Pancreas (tissue), 10 donors: ENCODE results near the gene INPP5K. TPM values are rescaled to one million over a fixed set of nuclear protein-coding genes. Genes with fewer than 3 reads are reported as not detected.

ENCODE experiments used
- ATAC-seq, 4 donors: fragments of 200-7000 bp; cut with Tn5 transposase; one replicate each; pipeline versions ENCODE4 v1.8.0 to v1.9.1; 2020; ENCODE audit warnings: mild to moderate bottlenecking in 4 of 4, moderate library complexity in 4 of 4
- DNase-seq, 6 donors: peaks; one replicate each; pipeline ENCODE4 v3.0.0-alpha.2; 2020
- FAIRE-seq: peaks from 2 replicates; lab custom pipeline; 2012; peaks lifted over from hg19 to GRCh38; lab: Jason Lieb, UNC
- H3K27ac ChIP-seq, 4 donors: fragments of 200-600 bp; sonication (generic); 1 replicate in 3 of 4; 2 replicates in 1 of 4; pipeline versions ENCODE4 v1.5.0 to v1.8.0; 2020
- H3K27me3 ChIP-seq, 4 donors: fragments of 200-600 bp; one replicate each; pipeline ENCODE4 v1.8.0; 2021
- H3K36me3 ChIP-seq, 3 donors: fragments of 200-600 bp; sonication (generic) in 1 of 3; one replicate each; pipeline versions ENCODE4 v1.5.0 to v1.8.0; 2020 to 2021
- H3K4me1 ChIP-seq, 3 donors: fragments of 200-600 bp; one replicate each; pipeline ENCODE4 v1.8.0; 2021
- H3K4me3 ChIP-seq, 4 donors: fragments of 200-600 bp; sonication (generic) in 2 of 4; one replicate each; pipeline versions ENCODE4 v1.5.0 to v1.8.0; 2020 to 2021
- H3K9me3 ChIP-seq, 4 donors: fragments of 200-600 bp; one replicate each; pipeline ENCODE4 v1.8.0; 2021
- CTCF ChIP-seq, 4 donors: fragments of 200-600 bp; sonication (generic) in 3 of 4; IDR thresholded peaks; one replicate each; pipeline versions ENCODE4 v1.5.0 to v1.8.0; 2021; ENCODE audit warnings: antibody characterized with exemption in 4 of 4
- WGBS, 2 donors: extraction: QIAGEN DNeasy Blood & Tissue Kit; methylation state at CpG; one replicate each; pipeline ENCODE4 v1.1.7; 2013; 5-methylcytosine and 5-hydroxymethylcytosine counted together
- intact Hi-C, 3 donors: fragments of 100-400 bp; cut with DNase I; formaldehyde crosslinking; loops; one replicate each; pipeline versions ENCODE4 v1.11.1 to v1.14.2; 2022
- polyA plus RNA-seq, 2 donors: library from polyadenylated mRNA; stranded (reverse); fragments of 200-250 nt; gene quantifications; one replicate each; pipeline ENCODE4 v1.2.3, GENCODE V29; 2013
- total RNA-seq, 6 donors: library from RNA; stranded (reverse); fragmentation: NEBNext Ultra II Directional in 4 of 6; extraction: Animal tissue kit (Norgen Biotek cat#: 25700) in 4 of 6; gene quantifications; one replicate each; pipeline versions ENCODE4 v1.2.1 to v1.2.4, GENCODE V29; 2021 to 2023
- donor health status: healthy with polysubstance abuse.
- donor health status: DM: no; HTN: no; CAD: no; lungs with moderate emphysema.
- donor health status: DM: no; HTN: no; CAD: no.
- donor health status: control.
- donor health status: control.
- donor health status: Bipolar disorder and iron deficiency.
- donor health status: DM: yes; HTN: yes; CAD: no.
- donor health status: DM: no; HTN: no; CAD: no.
- donor health status: DM: no; HTN: no; CAD: no.
- donor health status: DM: yes; HTN: yes; CAD: no.

The INPP5K gene
- total and polyA plus RNA-seq, 8 donors, result 13.2 to 24.4 (median 17.8) TPM

- no peak for DNase-seq
- FAIRE-seq, result no peak
- no peak overlapping the region for H3K4me3 ChIP-seq
- no peak for TF ChIP-seq CTCF (IDR thresholded peaks at IDR 0.05)
- intact Hi-C loops, result no loop called here
- H3K27me3 ChIP-seq, result no peaks in the 10 kb centered on the region
- WGBS, 2 donors, result 92 to 95% methylated on average over 6 of the region's 6 CpGs
- H3K36me3 ChIP-seq, result peaks cover 0 to 23% (median 8%) of the 10 kb centered on the region in 3 donors
- H3K27ac ChIP-seq, result no peak overlapping the region
- no peak for ATAC-seq
- no peaks in the 10 kb centered on the region for H3K9me3 ChIP-seq
- H3K4me1 ChIP-seq, result no peaks in the 10 kb centered on the region
These were observed 30.0 kb upstream of the INPP5K start for GRCh38 chr17:1546292-1546922.

GRCh38 chr17:1545618-1546017 lies 29.2 kb upstream of the INPP5K start:
- H3K4me3 ChIP-seq, result no peak overlapping the region
- H3K9me3 ChIP-seq, result no peaks in the 10 kb centered on the region
- FAIRE-seq (no peak), ATAC-seq (no peak), DNase-seq (no peak)
- TF ChIP-seq CTCF (IDR thresholded peaks at IDR 0.05), result no peak
- H3K36me3 ChIP-seq, result peaks cover 0 to 24% (median 12%) of the 10 kb centered on the region in 3 donors
- 85 to 94% methylated on average over 9 of the region's 9 CpGs for WGBS, 2 donors
- intact Hi-C loops, result no loop called here
- H3K27me3 ChIP-seq, result no peaks in the 10 kb centered on the region
- H3K4me1 ChIP-seq, result no peaks in the 10 kb centered on the region
- no peak overlapping the region for H3K27ac ChIP-seq

- FAIRE-seq, result no peak
- peaks cover 0 to 41% (median 12%) of the 10 kb centered on the region in 3 donors for H3K36me3 ChIP-seq
- WGBS, 2 donors, result 82 to 84% methylated on average over 8 of the region's 8 CpGs
These were observed 25.9 kb upstream of the INPP5K start for GRCh38 chr17:1542316-1542715.

GRCh38 chr17:1541367-1541904 lies 25.0 kb upstream of the INPP5K start:
- Histone ChIP-seq H3K4me1 (no peaks in the 10 kb centered on the region), H3K27ac (no peak overlapping the region), H3K4me3 (no peak overlapping the region), H3K27me3 (no peaks in the 10 kb centered on the region), H3K9me3 (no peaks in the 10 kb centered on the region), H3K36me3 (peaks cover 0 to 38% (median 12%) of the 10 kb centered on the region in 3 donors)
- TF ChIP-seq CTCF (IDR thresholded peaks at IDR 0.05), result no peak
- FAIRE-seq (no peak), ATAC-seq (no peak), DNase-seq (no peak)
- intact Hi-C loops, result no loop called here
- 95 to 99% methylated on average over 4 of the region's 4 CpGs for WGBS, 2 donors

More at GRCh38 chr17:1542316-1542715, 25.9 kb upstream of the INPP5K start:
- ATAC-seq (no peak), DNase-seq (no peak)
- no peaks in the 10 kb centered on the region for H3K9me3 ChIP-seq
- no peak for TF ChIP-seq CTCF (IDR thresholded peaks at IDR 0.05)
- H3K27ac ChIP-seq, result no peak overlapping the region
- H3K4me1 ChIP-seq, result no peaks in the 10 kb centered on the region
- intact Hi-C loops, result no loop called here
- H3K27me3 ChIP-seq, result no peaks in the 10 kb centered on the region
- H3K4me3 ChIP-seq, result no peak overlapping the region

- Histone ChIP-seq H3K27me3 (no peaks in the 10 kb centered on the region), H3K4me3 (no peak overlapping the region), H3K27ac (no peak overlapping the region), H3K36me3 (peaks cover 0 to 37% (median 12%) of the 10 kb centered on the region in 3 donors), H3K4me1 (no peaks in the 10 kb centered on the region), H3K9me3 (no peaks in the 10 kb centered on the region)
- intact Hi-C loops, result no loop called here
- no peak for DNase-seq
- no peak for TF ChIP-seq CTCF (IDR thresholded peaks at IDR 0.05)
- no peak for FAIRE-seq
- WGBS, 2 donors, result 91 to 93% methylated on average over 15 of the region's 15 CpGs
- ATAC-seq, result no peak
These were observed 23.4 kb upstream of the INPP5K start for GRCh38 chr17:1539811-1540210.
